Caco-2 (cell line): Measurements from ENCODE around the gene SDK2. TPM values are rescaled to one million over a fixed set of nuclear protein-coding genes. Genes with fewer than 3 reads are reported as not detected.

Source experiments
- BruUV-seq: library from RNA; stranded (reverse); fragments of 400-500 nt; replicated peaks from 2 replicates; lab custom pipeline; 2021; lab: Mats Ljungman, UMichigan
- CTCF ChIA-PET: fragments of 300-600 bp; sonication (Branson Sonifier 250); formaldehyde crosslinking; loops from one replicate; lab custom pipeline; 2022; ENCODE audit warnings: antibody characterized with exemption; lab: Charles Lee
- POLR2A ChIA-PET: fragments of 300-600 bp; sonication (Branson Sonifier 250); formaldehyde crosslinking; loops from one replicate; lab custom pipeline; 2022; ENCODE audit warnings: antibody characterized with exemption; lab: Charles Lee
- DNase-seq, 2 experiments: peaks; one replicate each; pipeline versions ENCODE4 v3.0.0 to v3.0.0-alpha.2; 2020 to 2022
- H3K27me3 ChIP-seq: replicated peaks from 2 replicates; pipeline ENCODE4 v1.6.0; 2011; ENCODE audit warnings: low read length; ENCODE audit not compliant: control insufficient read depth, insufficient read depth
- H3K36me3 ChIP-seq: 2 replicates; pipeline ENCODE4 v1.5.1; 2011; ENCODE audit warnings: low read length; ENCODE audit not compliant: control insufficient read depth, insufficient read depth
- H3K4me1 ChIP-seq: fragments of 250-450 bp; sonication (Bioruptor Pico); 2 replicates; pipeline ENCODE4 v1.5.1; 2020; ENCODE audit warnings: mild to moderate bottlenecking
- H3K4me3 ChIP-seq: 2 replicates; pipeline ENCODE4 v1.5.1; 2011; ENCODE audit warnings: low read depth, mild to moderate bottlenecking, control low read depth, low read length
- H3K9me3 ChIP-seq: fragments of 250-450 bp; sonication (Bioruptor Pico); 2 replicates; pipeline ENCODE4 v1.5.1; 2020; ENCODE audit warnings: mild to moderate bottlenecking, moderate library complexity
- H3K27ac Mint-ChIP-seq: one replicate; pipeline ENCODE4 v1.8.0; 2022; ENCODE audit warnings: mixed read lengths; ENCODE audit not compliant: unreplicated experiment
- H3K27me3 Mint-ChIP-seq: one replicate; pipeline ENCODE4 v1.8.0; 2022; ENCODE audit warnings: mixed read lengths; ENCODE audit not compliant: insufficient read depth, unreplicated experiment
- H3K36me3 Mint-ChIP-seq: one replicate; pipeline ENCODE4 v1.8.0; 2022; ENCODE audit warnings: mild to moderate bottlenecking, mixed read lengths; ENCODE audit not compliant: insufficient read depth, unreplicated experiment
- H3K4me1 Mint-ChIP-seq: one replicate; pipeline ENCODE4 v1.8.0; 2022; ENCODE audit warnings: low read depth, mixed read lengths; ENCODE audit not compliant: unreplicated experiment
- H3K4me3 Mint-ChIP-seq: one replicate; pipeline ENCODE4 v1.8.0; 2022; ENCODE audit warnings: mild to moderate bottlenecking, moderate library complexity, mixed read lengths; ENCODE audit not compliant: unreplicated experiment
- H3K9me3 Mint-ChIP-seq: one replicate; pipeline ENCODE4 v1.8.0; 2022; ENCODE audit warnings: mixed read lengths; ENCODE audit not compliant: unreplicated experiment
- CTCF ChIP-seq, 2 experiments: fragments of 200-600 bp in 1 of 2; IDR thresholded peaks; 1 replicate in 1 of 2; 2 replicates in 1 of 2; pipeline versions ENCODE4 v1.5.1 to v1.8.0; 2011 to 2022; ENCODE audit warnings: antibody characterized with exemption in 1 of 2, control low read depth in 1 of 2, inconsistent platforms in 1 of 2, low read depth in 1 of 2, low read length in 1 of 2, mild to moderate bottlenecking in 1 of 2, moderate library complexity in 1 of 2; ENCODE audit not compliant: insufficient read depth in 1 of 2, severe bottlenecking in 1 of 2, unreplicated experiment in 1 of 2
- intact Hi-C: fragments of 100-400 bp; cut with micrococcal nuclease; formaldehyde crosslinking; loops from one replicate; pipeline ENCODE4 v1.10.0; 2022; ENCODE audit not compliant: unreplicated experiment
- total RNA-seq: library from RNA; stranded (reverse); gene quantifications from 2 replicates; pipeline ENCODE4 v1.2.3, GENCODE V29; 2022

Gene SDK2
- total RNA-seq, 1 experiment from 2014 or later, result 0.09 TPM

DNA sequence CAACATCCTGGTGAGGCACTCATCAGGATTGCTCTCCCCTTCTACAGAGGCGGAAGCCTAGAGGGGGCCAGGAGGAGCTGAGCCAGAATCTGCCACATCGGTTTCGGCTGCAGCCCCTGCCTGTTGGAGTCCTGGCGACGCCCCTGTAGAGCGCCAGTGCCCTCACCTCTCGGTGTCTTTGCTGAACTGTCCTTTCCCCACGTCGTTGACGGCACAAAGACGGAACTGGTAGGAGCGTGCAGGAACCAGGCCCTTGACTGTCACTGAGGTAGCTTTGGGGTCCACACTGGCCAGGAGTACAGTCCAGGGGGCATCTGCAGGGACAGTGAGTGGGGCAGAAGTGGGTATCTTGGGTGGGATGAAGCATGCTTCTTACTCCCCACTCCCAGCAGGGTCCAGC, 222.1 kb downstream of the SDK2 start:
- ChIA-PET CTCF (no interaction called here), POLR2A (no interaction called here)
- BruUV-seq, result no TSS peak
- Histone ChIP-seq H3K9me3 (no peaks in the 10 kb centered on the region), H3K36me3 (no peaks in the 10 kb centered on the region), H3K4me1 (no peaks in the 10 kb centered on the region), H3K27me3 (no peaks in the 10 kb centered on the region), H3K4me3 (no peak overlapping the region)
- Mint-ChIP-seq H3K36me3 (no peaks in the 10 kb centered on the region), H3K4me3 (no peak overlapping the region), H3K9me3 (no peaks in the 10 kb centered on the region), H3K27ac (no peak overlapping the region), H3K27me3 (peaks cover 2% of the 10 kb centered on the region), H3K4me1 (no peaks in the 10 kb centered on the region)
- TF ChIP-seq CTCF (IDR thresholded peaks at IDR 0.05; ENCODE audit: insufficient read depth in 1 of 2, low read depth in 1 of 2, low read length in 1 of 2, severe bottlenecking in 1 of 2, unreplicated experiment in 1 of 2), result no peak
- intact Hi-C loops, result no loop called here
- DNase-seq, result no peak

GRCh38 chr17:73420897-73421296, 223.3 kb downstream of the SDK2 start:
- intact Hi-C loops, result no loop called here
- H3K27ac Mint-ChIP-seq, result no peak overlapping the region
- DNase-seq, result peak in 1 of 2 experiments; percentile 35

GRCh38 chr17:73419881-73420280, 224.4 kb downstream of the SDK2 start:
- no peak overlapping the region for H3K4me3 ChIP-seq
- ChIA-PET CTCF (no interaction called here), POLR2A (no interaction called here)

More at GRCh38 chr17:73420897-73421296, 223.3 kb downstream of the SDK2 start:
- peak; percentile 16 to 39 for TF ChIP-seq CTCF (IDR thresholded peaks at IDR 0.05; ENCODE audit: insufficient read depth in 1 of 2, low read depth in 1 of 2, low read length in 1 of 2, severe bottlenecking in 1 of 2, unreplicated experiment in 1 of 2)
- H3K9me3 ChIP-seq, result no peaks in the 10 kb centered on the region
- POLR2A ChIA-PET, result interaction anchor here (0.6 kb wide), 1 partner anchor 27 kb away, joined by 4 read pairs; no protein-coding TSS in a partner anchor
- H3K4me3 ChIP-seq, result no peak overlapping the region
- H3K27me3 ChIP-seq, result no peaks in the 10 kb centered on the region
- no peaks in the 10 kb centered on the region for H3K4me1 ChIP-seq
- H3K27me3 Mint-ChIP-seq, result peaks cover 2% of the 10 kb centered on the region
- no peaks in the 10 kb centered on the region for H3K4me1 Mint-ChIP-seq
- BruUV-seq, result no TSS peak
- H3K4me3 Mint-ChIP-seq, result no peak overlapping the region
- no peaks in the 10 kb centered on the region for H3K36me3 ChIP-seq
- CTCF ChIA-PET, result interaction anchor here (0.7 kb wide), 1 partner anchor 10 kb away, joined by 3 read pairs; no protein-coding TSS in a partner anchor
- no peaks in the 10 kb centered on the region for H3K36me3 Mint-ChIP-seq
- no peaks in the 10 kb centered on the region for H3K9me3 Mint-ChIP-seq

More at GRCh38 chr17:73419881-73420280, 224.4 kb downstream of the SDK2 start:
- Mint-ChIP-seq H3K27me3 (peaks cover 2% of the 10 kb centered on the region), H3K9me3 (no peaks in the 10 kb centered on the region), H3K4me1 (no peaks in the 10 kb centered on the region), H3K4me3 (no peak overlapping the region), H3K36me3 (no peaks in the 10 kb centered on the region), H3K27ac (no peak overlapping the region)
- no peak for DNase-seq
- Histone ChIP-seq H3K9me3 (no peaks in the 10 kb centered on the region), H3K4me1 (no peaks in the 10 kb centered on the region), H3K36me3 (no peaks in the 10 kb centered on the region), H3K27me3 (no peaks in the 10 kb centered on the region)
- intact Hi-C loops, result no loop called here
- no TSS peak for BruUV-seq
- no peak for TF ChIP-seq CTCF (IDR thresholded peaks at IDR 0.05; ENCODE audit: insufficient read depth in 1 of 2, low read depth in 1 of 2, low read length in 1 of 2, severe bottlenecking in 1 of 2, unreplicated experiment in 1 of 2)
